PC-9 (cell line): ENCODE measurements around the gene ZEB2. TPM values are rescaled to one million over a fixed set of nuclear protein-coding genes. Genes with fewer than 3 reads are reported as not detected.

ENCODE experiments used
- BruUV-seq: library from RNA; stranded (reverse); fragments of 400-500 nt; replicated peaks from 2 replicates; lab custom pipeline; 2021; lab: Mats Ljungman, UMichigan
- CTCF ChIA-PET: fragments of 300-600 bp; sonication (Branson Sonifier 250); formaldehyde crosslinking; loops from one replicate; lab custom pipeline; 2022; ENCODE audit warnings: antibody characterized with exemption; lab: Charles Lee
- POLR2A ChIA-PET: fragments of 300-600 bp; sonication (Branson Sonifier 250); formaldehyde crosslinking; loops from one replicate; lab custom pipeline; 2022; ENCODE audit warnings: antibody characterized with exemption; ENCODE audit not compliant: unreplicated experiment; lab: Charles Lee
- DNase-seq, 2 experiments: peaks; one replicate each; pipeline versions ENCODE4 v3.0.0 to v3.0.0-alpha.2; 2015 to 2022; ENCODE audit warnings: mixed read lengths in 1 of 2
- H2AFZ ChIP-seq: fragments of 200-600 bp; sonication (generic); 2 replicates; pipeline ENCODE4 v1.8.1; 2017; ENCODE audit warnings: antibody characterized with exemption
- H3F3A ChIP-seq: fragments of 200-600 bp; sonication (generic); 2 replicates; pipeline ENCODE4 v1.8.1; 2017; ENCODE audit warnings: antibody characterized with exemption, mild to moderate bottlenecking, low read depth; ENCODE audit not compliant: insufficient read depth
- H3K27ac ChIP-seq: fragments of 200-600 bp; sonication (generic); 2 replicates; pipeline ENCODE4 v1.6.1; 2016; ENCODE audit warnings: mixed run types
- H3K27me3 ChIP-seq: fragments of 200-600 bp; sonication (generic); 2 replicates; pipeline ENCODE4 v1.6.1; 2016; ENCODE audit warnings: low read depth, mixed run types; ENCODE audit not compliant: insufficient read depth
- H3K36me3 ChIP-seq: fragments of 200-600 bp; sonication (generic); 2 replicates; pipeline ENCODE4 v1.6.1; 2016; ENCODE audit warnings: low read depth, mixed run types
- H3K4me1 ChIP-seq: fragments of 200-600 bp; sonication (generic); replicated peaks from 2 replicates; pipeline ENCODE4 v1.6.1; 2016; ENCODE audit warnings: mixed run types; ENCODE audit not compliant: insufficient read depth
- H3K4me2 ChIP-seq: fragments of 200-600 bp; sonication (generic); 2 replicates; pipeline ENCODE4 v1.6.1; 2017; ENCODE audit warnings: mixed run types
- H3K4me3 ChIP-seq: fragments of 200-600 bp; sonication (generic); 2 replicates; pipeline ENCODE4 v1.6.1; 2016; ENCODE audit warnings: mixed run types
- H3K79me2 ChIP-seq: fragments of 200-600 bp; sonication (generic); 2 replicates; pipeline ENCODE4 v1.6.1; 2017; ENCODE audit warnings: low read depth, mixed run types
- H3K9me2 ChIP-seq: fragments of 200-600 bp; sonication (generic); 2 replicates; pipeline ENCODE4 v1.8.1; 2017; ENCODE audit warnings: mild to moderate bottlenecking; ENCODE audit not compliant: insufficient read depth
- H3K9me3 ChIP-seq: fragments of 200-600 bp; sonication (generic); 2 replicates; pipeline ENCODE4 v1.8.1; 2016; ENCODE audit warnings: low read depth; ENCODE audit not compliant: insufficient read depth
- H4K20me1 ChIP-seq: fragments of 200-600 bp; sonication (generic); 2 replicates; pipeline ENCODE4 v1.8.1; 2017; ENCODE audit not compliant: insufficient read depth
- EZH2 ChIP-seq: fragments of 200-600 bp; sonication (generic); IDR thresholded peaks from 2 replicates; pipeline ENCODE4 v1.8.0; 2017; ENCODE audit warnings: antibody characterized with exemption, low read depth
- intact Hi-C: fragments of 100-400 bp; cut with micrococcal nuclease; formaldehyde crosslinking; loops from one replicate; pipeline ENCODE4 v1.10.0; 2022; ENCODE audit not compliant: unreplicated experiment
- total RNA-seq: library from RNA; stranded (reverse); gene quantifications from 2 replicates; pipeline ENCODE4 v1.2.3, GENCODE V29; 2021
- TF ChIP-seq, protein P1 (sequence below): fragments of 200-600 bp; sonication (generic); conservative IDR thresholded peaks from 2 replicates; pipeline ENCODE4 v1.6.1; 2017; ENCODE audit warnings: mixed run types, antibody characterized with exemption, mild to moderate bottlenecking, moderate library complexity

Gene ZEB2
- total RNA-seq, 1 experiment from 2014 or later: 0.09 TPM

GRCh38 chr2:144522176-144522896, 2.4 kb upstream of the ZEB2 start:
- ChIA-PET POLR2A (no interaction called here), CTCF (no interaction called here)
- Histone ChIP-seq H4K20me1 (no peaks in the 10 kb centered on the region), H3K4me1 (no peaks in the 10 kb centered on the region), H3K9me3 (no peaks in the 10 kb centered on the region), H3K79me2 (no peaks in the 10 kb centered on the region), H3K27ac (no peak overlapping the region), H2AFZ (no peak overlapping the region), H3K9me2 (no peaks in the 10 kb centered on the region), H3K4me2 (no peak overlapping the region), H3K36me3 (no peaks in the 10 kb centered on the region), H3K27me3 (peaks cover 10% of the 10 kb centered on the region; the same call in 1 of the 2 replicates), H3K4me3 (no peak overlapping the region), H3F3A (no peaks in the 10 kb centered on the region)
- DNase-seq: no peak
- BruUV-seq: no TSS peak
- TF ChIP-seq, protein P1, sequence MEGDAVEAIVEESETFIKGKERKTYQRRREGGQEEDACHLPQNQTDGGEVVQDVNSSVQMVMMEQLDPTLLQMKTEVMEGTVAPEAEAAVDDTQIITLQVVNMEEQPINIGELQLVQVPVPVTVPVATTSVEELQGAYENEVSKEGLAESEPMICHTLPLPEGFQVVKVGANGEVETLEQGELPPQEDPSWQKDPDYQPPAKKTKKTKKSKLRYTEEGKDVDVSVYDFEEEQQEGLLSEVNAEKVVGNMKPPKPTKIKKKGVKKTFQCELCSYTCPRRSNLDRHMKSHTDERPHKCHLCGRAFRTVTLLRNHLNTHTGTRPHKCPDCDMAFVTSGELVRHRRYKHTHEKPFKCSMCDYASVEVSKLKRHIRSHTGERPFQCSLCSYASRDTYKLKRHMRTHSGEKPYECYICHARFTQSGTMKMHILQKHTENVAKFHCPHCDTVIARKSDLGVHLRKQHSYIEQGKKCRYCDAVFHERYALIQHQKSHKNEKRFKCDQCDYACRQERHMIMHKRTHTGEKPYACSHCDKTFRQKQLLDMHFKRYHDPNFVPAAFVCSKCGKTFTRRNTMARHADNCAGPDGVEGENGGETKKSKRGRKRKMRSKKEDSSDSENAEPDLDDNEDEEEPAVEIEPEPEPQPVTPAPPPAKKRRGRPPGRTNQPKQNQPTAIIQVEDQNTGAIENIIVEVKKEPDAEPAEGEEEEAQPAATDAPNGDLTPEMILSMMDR: no peak
- no peak for TF ChIP-seq EZH2
- intact Hi-C loops: no loop called here

DNA sequence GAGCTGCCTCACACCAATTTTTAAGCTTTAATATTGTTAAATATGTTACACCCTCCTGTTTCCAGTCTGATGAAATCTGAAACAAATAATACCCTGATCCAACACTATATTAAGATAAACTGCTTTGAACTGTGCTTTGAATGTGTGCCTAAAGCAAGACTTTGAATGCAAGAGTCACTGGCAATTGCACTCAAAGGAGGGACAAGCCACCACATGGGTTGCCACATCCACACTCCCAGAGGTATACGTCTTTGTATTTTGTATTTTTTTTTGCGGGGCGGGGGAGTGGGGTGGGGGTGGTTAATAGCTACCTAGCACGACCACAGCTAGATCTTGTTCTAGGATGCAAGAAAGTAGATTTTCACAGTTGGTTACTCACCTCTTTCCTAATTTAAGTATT, 1.8 kb upstream of the ZEB2 start:
- TF ChIP-seq EZH2: no peak
- TF ChIP-seq, protein P1: no peak
- H3K4me2 ChIP-seq: no peak overlapping the region

DNA sequence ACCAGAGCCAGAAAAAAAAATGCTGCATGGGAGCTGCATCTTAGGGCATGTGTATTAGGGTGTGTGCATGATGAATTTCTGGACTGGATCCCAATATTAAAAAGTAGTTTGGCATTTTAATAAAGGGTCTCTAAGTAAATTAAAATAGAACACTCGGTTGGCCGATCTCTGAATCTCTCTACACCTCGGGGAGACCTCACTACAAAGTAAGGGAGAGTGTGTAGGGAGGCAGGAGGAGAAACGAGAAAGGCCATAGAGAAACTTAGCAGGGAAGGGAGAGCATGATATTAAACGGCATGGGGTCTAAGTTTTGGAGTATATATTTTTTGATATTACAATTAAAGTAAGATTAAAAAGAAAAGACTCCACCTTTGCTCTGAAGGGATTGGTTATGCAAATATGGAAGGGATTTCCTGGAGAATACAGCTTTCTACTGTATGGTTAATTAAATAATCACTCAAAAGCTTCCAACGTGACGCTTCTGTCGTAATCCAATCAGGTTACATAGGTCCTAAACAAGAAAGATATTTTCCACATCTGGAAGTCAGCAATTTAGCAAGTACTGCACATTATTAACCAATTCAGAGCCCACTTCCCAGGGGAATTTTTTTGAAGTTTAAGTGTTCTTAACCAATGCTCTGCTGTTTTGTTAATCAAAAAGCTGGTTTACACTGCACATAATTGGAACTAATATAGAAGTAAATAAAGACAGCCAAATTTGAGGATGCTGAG, 1.0 kb upstream of the ZEB2 start:
- H3K27me3 ChIP-seq: peaks cover 10% of the 10 kb centered on the region; the same call in 1 of the 2 replicates

More for the DNA sequence above, 1.8 kb upstream of the ZEB2 start:
- Histone ChIP-seq H3K27me3 (peaks cover 10% of the 10 kb centered on the region; the same call in 1 of the 2 replicates), H3K79me2 (no peaks in the 10 kb centered on the region), H3F3A (no peaks in the 10 kb centered on the region), H3K4me1 (no peaks in the 10 kb centered on the region), H3K36me3 (no peaks in the 10 kb centered on the region), H3K9me3 (no peaks in the 10 kb centered on the region), H2AFZ (no peak overlapping the region), H3K27ac (no peak overlapping the region), H4K20me1 (no peaks in the 10 kb centered on the region), H3K4me3 (no peak overlapping the region), H3K9me2 (no peaks in the 10 kb centered on the region)
- intact Hi-C loops: no loop called here
- CTCF ChIA-PET: no interaction called here
- POLR2A ChIA-PET: no interaction called here
- DNase-seq: no peak
- no TSS peak for BruUV-seq

More for the DNA sequence above, 1.0 kb upstream of the ZEB2 start:
- intact Hi-C loops: no loop called here
- no peak for TF ChIP-seq EZH2
- TF ChIP-seq, protein P1: no peak
- Histone ChIP-seq H3K4me1 (no peaks in the 10 kb centered on the region), H3K79me2 (no peaks in the 10 kb centered on the region), H3K9me3 (no peaks in the 10 kb centered on the region), H3K4me3 (no peak overlapping the region), H2AFZ (no peak overlapping the region), H3K4me2 (no peak overlapping the region), H3K36me3 (no peaks in the 10 kb centered on the region), H4K20me1 (no peaks in the 10 kb centered on the region), H3K27ac (no peak overlapping the region), H3K9me2 (no peaks in the 10 kb centered on the region), H3F3A (no peaks in the 10 kb centered on the region)
- no peak for DNase-seq
- ChIA-PET CTCF (no interaction called here), POLR2A (no interaction called here)
- BruUV-seq: no TSS peak
